WTC11 (cell line): ENCODE results near the gene FAH. TPM values are rescaled to one million over a fixed set of nuclear protein-coding genes. Genes with fewer than 3 reads are reported as not detected.

Experiments used
- ATAC-seq: fragments of 200-7000 bp; cut with Tn5 transposase; 2 replicates; pipeline ENCODE4 v1.10.0; 2021; ENCODE audit warnings: mild to moderate bottlenecking, moderate library complexity
- CTCF ChIA-PET: fragments of 300-600 bp; sonication (Branson Sonifier 250); formaldehyde crosslinking; loops from one replicate; lab custom pipeline; 2021; ENCODE audit warnings: antibody characterized with exemption; lab: Charles Lee
- POLR2A ChIA-PET: fragments of 350-600 bp; sonication (Branson Sonifier 250); formaldehyde crosslinking; loops from one replicate; lab custom pipeline; 2021; ENCODE audit warnings: antibody characterized with exemption; lab: Charles Lee
- DNase-seq: peaks from one replicate; pipeline ENCODE4 v3.0.0; 2021; ENCODE audit warnings: low spot score
- H3K27ac Mint-ChIP-seq: 2 replicates; pipeline ENCODE4 v1.8.0; 2021; ENCODE audit warnings: mixed read lengths
- H3K27me3 Mint-ChIP-seq: 2 replicates; pipeline ENCODE4 v1.8.0; 2021; ENCODE audit warnings: low read depth, mild to moderate bottlenecking, moderate library complexity, mixed read lengths
- H3K36me3 Mint-ChIP-seq: 2 replicates; pipeline ENCODE4 v1.8.0; 2021; ENCODE audit warnings: mixed read lengths
- H3K4me1 Mint-ChIP-seq: 2 replicates; pipeline ENCODE4 v1.8.0; 2022; ENCODE audit warnings: mixed read lengths
- H3K4me3 Mint-ChIP-seq: 2 replicates; pipeline ENCODE4 v1.8.0; 2021; ENCODE audit warnings: mild to moderate bottlenecking, moderate library complexity, mixed read lengths
- H3K9me3 Mint-ChIP-seq: 2 replicates; pipeline ENCODE4 v1.8.0; 2021; ENCODE audit warnings: mixed read lengths
- ATF6 ChIP-seq: sonication (generic); formaldehyde crosslinking; IDR thresholded peaks from 2 replicates; pipeline ENCODE4 v1.8.1; 2023; ENCODE audit warnings: mild to moderate bottlenecking, missing genetic modification reagents
- CBFB ChIP-seq: sonication (generic); formaldehyde crosslinking; IDR thresholded peaks from 2 replicates; pipeline ENCODE4 v1.8.1; 2022; ENCODE audit warnings: mild to moderate bottlenecking, low read depth, missing genetic modification reagents
- CDX4 ChIP-seq: fragments of 250-450 bp; sonication (Bioruptor Pico); IDR thresholded peaks from 2 replicates; pipeline ENCODE4 v1.9.0; 2021; ENCODE audit warnings: moderate library complexity, mild to moderate bottlenecking, inconsistent platforms, borderline replicate concordance
- CREB1 ChIP-seq: sonication (generic); formaldehyde crosslinking; IDR thresholded peaks from 2 replicates; pipeline ENCODE4 v1.8.0; 2023; ENCODE audit warnings: mild to moderate bottlenecking, missing genetic modification reagents
- E2F1 ChIP-seq: sonication (generic); formaldehyde crosslinking; IDR thresholded peaks from 2 replicates; pipeline ENCODE4 v1.8.0; 2022; ENCODE audit warnings: mild to moderate bottlenecking, missing genetic modification reagents
- HMGA2 ChIP-seq: fragments of 250-450 bp; sonication (Bioruptor Pico); IDR thresholded peaks from 2 replicates; pipeline ENCODE4 v1.4.0; 2021; ENCODE audit warnings: mild to moderate bottlenecking, moderate library complexity
- KAT7 ChIP-seq: sonication (generic); formaldehyde crosslinking; IDR thresholded peaks from 2 replicates; pipeline ENCODE4 v1.8.1; 2023; ENCODE audit warnings: missing genetic modification reagents, mild to moderate bottlenecking, borderline replicate concordance
- RELA ChIP-seq: sonication (generic); formaldehyde crosslinking; IDR thresholded peaks from 2 replicates; pipeline ENCODE4 v1.8.1; 2022; ENCODE audit warnings: missing genetic modification reagents, mild to moderate bottlenecking, borderline replicate concordance
- SMAD3 ChIP-seq: sonication (generic); formaldehyde crosslinking; IDR thresholded peaks from 2 replicates; pipeline ENCODE4 v1.8.0; 2022; ENCODE audit warnings: missing genetic modification reagents, mild to moderate bottlenecking, borderline replicate concordance
- SOX15 ChIP-seq: fragments of 250-450 bp; sonication (Bioruptor Pico); IDR thresholded peaks from 2 replicates; pipeline ENCODE4 v1.9.0; 2021; ENCODE audit warnings: mild to moderate bottlenecking
- TEAD4 ChIP-seq: sonication (generic); formaldehyde crosslinking; IDR thresholded peaks from 2 replicates; pipeline ENCODE4 v1.8.0; 2022; ENCODE audit warnings: mild to moderate bottlenecking, missing genetic modification reagents
- ZNF263 ChIP-seq: sonication (generic); formaldehyde crosslinking; IDR thresholded peaks from 2 replicates; pipeline ENCODE4 v1.8.1; 2022; ENCODE audit warnings: low read depth, mild to moderate bottlenecking, moderate library complexity, missing genetic modification reagents
- ZNF423 ChIP-seq: fragments of 250-450 bp; sonication (Bioruptor Pico); IDR thresholded peaks from 2 replicates; pipeline ENCODE4 v2.1.2; 2022; ENCODE audit warnings: mild to moderate bottlenecking, moderate library complexity
- total RNA-seq: library from RNA; stranded (reverse); gene quantifications from 3 replicates; pipeline ENCODE4 v1.2.3, GENCODE V29; 2021
- TF ChIP-seq, protein P1 (sequence below): fragments of 250-450 bp; sonication (Bioruptor Pico); IDR thresholded peaks from 2 replicates; pipeline ENCODE4 v1.8.0; 2021; ENCODE audit warnings: mild to moderate bottlenecking
- TF ChIP-seq, protein P2 (sequence below): sonication (generic); formaldehyde crosslinking; IDR thresholded peaks from 2 replicates; pipeline ENCODE4 v1.8.1; 2022; ENCODE audit warnings: low read depth, missing genetic modification reagents, borderline replicate concordance
- TF ChIP-seq, protein P3 (sequence below): sonication (generic); formaldehyde crosslinking; IDR thresholded peaks from 2 replicates; pipeline ENCODE4 v1.8.0; 2022; ENCODE audit warnings: mild to moderate bottlenecking, missing genetic modification reagents
- TF ChIP-seq, protein P4 (sequence below): fragments of 250-450 bp; sonication (Bioruptor Pico); IDR thresholded peaks from 2 replicates; pipeline ENCODE4 v1.9.0; 2021; ENCODE audit warnings: mild to moderate bottlenecking
- TF ChIP-seq, protein P5 (sequence below): sonication (generic); formaldehyde crosslinking; conservative IDR thresholded peaks from 2 replicates; pipeline ENCODE4 v1.8.1; 2023; ENCODE audit warnings: mild to moderate bottlenecking, low read depth, missing genetic modification reagents, moderate library complexity

FAH gene
- total RNA-seq, 1 experiment from 2014 or later, result 22.8 TPM

- ChIA-PET POLR2A (no interaction called here), CTCF (no interaction called here)
- H3K27me3 Mint-ChIP-seq, result no peaks in the 10 kb centered on the region; the same call in none of the 2 replicates
- 0 out of 2 replicates have a peak, but pooled peaks cover 4% of the 10 kb centered on the region for H3K9me3 Mint-ChIP-seq
- no peak overlapping the region for H3K4me3 Mint-ChIP-seq
- peaks cover 8% of the 10 kb centered on the region for H3K4me1 Mint-ChIP-seq
- TF ChIP-seq, protein P1, sequence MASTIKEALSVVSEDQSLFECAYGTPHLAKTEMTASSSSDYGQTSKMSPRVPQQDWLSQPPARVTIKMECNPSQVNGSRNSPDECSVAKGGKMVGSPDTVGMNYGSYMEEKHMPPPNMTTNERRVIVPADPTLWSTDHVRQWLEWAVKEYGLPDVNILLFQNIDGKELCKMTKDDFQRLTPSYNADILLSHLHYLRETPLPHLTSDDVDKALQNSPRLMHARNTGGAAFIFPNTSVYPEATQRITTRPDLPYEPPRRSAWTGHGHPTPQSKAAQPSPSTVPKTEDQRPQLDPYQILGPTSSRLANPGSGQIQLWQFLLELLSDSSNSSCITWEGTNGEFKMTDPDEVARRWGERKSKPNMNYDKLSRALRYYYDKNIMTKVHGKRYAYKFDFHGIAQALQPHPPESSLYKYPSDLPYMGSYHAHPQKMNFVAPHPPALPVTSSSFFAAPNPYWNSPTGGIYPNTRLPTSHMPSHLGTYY, result no peak
- TF ChIP-seq KAT7 (CRISPR knock-in tag) (no peak), ZNF263 (no peak), CBFB (CRISPR knock-in tag) (no peak), E2F1 (CRISPR knock-in tag) (no peak), TEAD4 (no peak), SMAD3 (CRISPR knock-in tag) (no peak), ZNF423 (CRISPR knock-in tag) (no peak)
- TF ChIP-seq, protein P2, sequence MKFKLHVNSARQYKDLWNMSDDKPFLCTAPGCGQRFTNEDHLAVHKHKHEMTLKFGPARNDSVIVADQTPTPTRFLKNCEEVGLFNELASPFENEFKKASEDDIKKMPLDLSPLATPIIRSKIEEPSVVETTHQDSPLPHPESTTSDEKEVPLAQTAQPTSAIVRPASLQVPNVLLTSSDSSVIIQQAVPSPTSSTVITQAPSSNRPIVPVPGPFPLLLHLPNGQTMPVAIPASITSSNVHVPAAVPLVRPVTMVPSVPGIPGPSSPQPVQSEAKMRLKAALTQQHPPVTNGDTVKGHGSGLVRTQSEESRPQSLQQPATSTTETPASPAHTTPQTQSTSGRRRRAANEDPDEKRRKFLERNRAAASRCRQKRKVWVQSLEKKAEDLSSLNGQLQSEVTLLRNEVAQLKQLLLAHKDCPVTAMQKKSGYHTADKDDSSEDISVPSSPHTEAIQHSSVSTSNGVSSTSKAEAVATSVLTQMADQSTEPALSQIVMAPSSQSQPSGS (CRISPR knock-in tag), result no peak
- TF ChIP-seq, all 79 proteins: peak for 0
- DNase-seq, result no peak
- Mint-ChIP-seq H3K27ac (no peak overlapping the region), H3K36me3 (no peaks in the 10 kb centered on the region)
- no peak for ATAC-seq
Measured at GRCh38 chr15:80194186-80194585, 41.4 kb downstream of the FAH start.

DNA sequence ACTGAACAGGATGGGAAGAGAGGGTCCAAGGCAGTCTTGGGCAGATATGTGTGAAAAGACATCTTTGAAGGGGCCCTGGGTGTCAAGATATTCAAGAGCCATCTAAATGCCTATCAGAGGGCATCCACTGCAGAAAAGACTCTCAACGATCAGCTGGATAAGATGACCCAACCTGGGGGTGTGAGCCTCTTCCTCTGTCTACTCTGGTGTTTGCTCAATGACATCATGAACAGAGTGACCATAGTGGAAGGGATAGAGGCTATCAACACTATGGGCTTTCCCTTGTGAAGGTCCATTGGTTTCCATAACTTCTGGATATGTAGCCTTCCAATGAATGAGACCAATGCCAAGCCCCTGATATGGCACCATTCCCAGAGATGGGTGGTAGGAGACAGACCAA is 42.1 kb downstream of the FAH start:
- no peaks in the 10 kb centered on the region for H3K36me3 Mint-ChIP-seq
- ChIA-PET CTCF (no interaction called here), POLR2A (no interaction called here)
- DNase-seq (no peak), ATAC-seq (no peak)
- peaks cover 15% of the 10 kb centered on the region for H3K4me1 Mint-ChIP-seq
- H3K4me3 Mint-ChIP-seq, result no peak overlapping the region
- no peaks in the 10 kb centered on the region; the same call in none of the 2 replicates for H3K27me3 Mint-ChIP-seq
- H3K9me3 Mint-ChIP-seq, result 0 out of 2 replicates have a peak, but pooled peaks cover 4% of the 10 kb centered on the region
- H3K27ac Mint-ChIP-seq, result no peak overlapping the region
- no peak for TF ChIP-seq E2F1 (CRISPR knock-in tag)
- no peak for TF ChIP-seq RELA (CRISPR knock-in tag)
- TF ChIP-seq, protein P3, sequence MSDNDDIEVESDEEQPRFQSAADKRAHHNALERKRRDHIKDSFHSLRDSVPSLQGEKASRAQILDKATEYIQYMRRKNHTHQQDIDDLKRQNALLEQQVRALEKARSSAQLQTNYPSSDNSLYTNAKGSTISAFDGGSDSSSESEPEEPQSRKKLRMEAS, result no peak
- no peak for TF ChIP-seq SOX15 (CRISPR knock-in tag)
- TF ChIP-seq, protein P1, result no peak
- TF ChIP-seq ATF6 (CRISPR knock-in tag), result no peak
- no peak for TF ChIP-seq CDX4 (CRISPR knock-in tag)
- no peak for TF ChIP-seq HMGA2 (CRISPR knock-in tag)
- no peak for TF ChIP-seq CREB1 (CRISPR knock-in tag)
- TF ChIP-seq, protein P4, sequence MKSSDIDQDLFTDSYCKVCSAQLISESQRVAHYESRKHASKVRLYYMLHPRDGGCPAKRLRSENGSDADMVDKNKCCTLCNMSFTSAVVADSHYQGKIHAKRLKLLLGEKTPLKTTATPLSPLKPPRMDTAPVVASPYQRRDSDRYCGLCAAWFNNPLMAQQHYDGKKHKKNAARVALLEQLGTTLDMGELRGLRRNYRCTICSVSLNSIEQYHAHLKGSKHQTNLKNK (CRISPR knock-in tag), result no peak
- TF ChIP-seq, protein P5, sequence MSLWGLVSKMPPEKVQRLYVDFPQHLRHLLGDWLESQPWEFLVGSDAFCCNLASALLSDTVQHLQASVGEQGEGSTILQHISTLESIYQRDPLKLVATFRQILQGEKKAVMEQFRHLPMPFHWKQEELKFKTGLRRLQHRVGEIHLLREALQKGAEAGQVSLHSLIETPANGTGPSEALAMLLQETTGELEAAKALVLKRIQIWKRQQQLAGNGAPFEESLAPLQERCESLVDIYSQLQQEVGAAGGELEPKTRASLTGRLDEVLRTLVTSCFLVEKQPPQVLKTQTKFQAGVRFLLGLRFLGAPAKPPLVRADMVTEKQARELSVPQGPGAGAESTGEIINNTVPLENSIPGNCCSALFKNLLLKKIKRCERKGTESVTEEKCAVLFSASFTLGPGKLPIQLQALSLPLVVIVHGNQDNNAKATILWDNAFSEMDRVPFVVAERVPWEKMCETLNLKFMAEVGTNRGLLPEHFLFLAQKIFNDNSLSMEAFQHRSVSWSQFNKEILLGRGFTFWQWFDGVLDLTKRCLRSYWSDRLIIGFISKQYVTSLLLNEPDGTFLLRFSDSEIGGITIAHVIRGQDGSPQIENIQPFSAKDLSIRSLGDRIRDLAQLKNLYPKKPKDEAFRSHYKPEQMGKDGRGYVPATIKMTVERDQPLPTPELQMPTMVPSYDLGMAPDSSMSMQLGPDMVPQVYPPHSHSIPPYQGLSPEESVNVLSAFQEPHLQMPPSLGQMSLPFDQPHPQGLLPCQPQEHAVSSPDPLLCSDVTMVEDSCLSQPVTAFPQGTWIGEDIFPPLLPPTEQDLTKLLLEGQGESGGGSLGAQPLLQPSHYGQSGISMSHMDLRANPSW (CRISPR knock-in tag), result no peak
- TF ChIP-seq, protein P2 (CRISPR knock-in tag), result no peak
